Measurements from ENCODE around the gene NARF. TPM values are rescaled to one million over a fixed set of nuclear protein-coding genes. Genes with fewer than 3 reads are reported as not detected.

Gene NARF
- total RNA-seq, 4 donors from 2014 or later, result 47.5 to 69.7 (median 48.7) TPM

DNA sequence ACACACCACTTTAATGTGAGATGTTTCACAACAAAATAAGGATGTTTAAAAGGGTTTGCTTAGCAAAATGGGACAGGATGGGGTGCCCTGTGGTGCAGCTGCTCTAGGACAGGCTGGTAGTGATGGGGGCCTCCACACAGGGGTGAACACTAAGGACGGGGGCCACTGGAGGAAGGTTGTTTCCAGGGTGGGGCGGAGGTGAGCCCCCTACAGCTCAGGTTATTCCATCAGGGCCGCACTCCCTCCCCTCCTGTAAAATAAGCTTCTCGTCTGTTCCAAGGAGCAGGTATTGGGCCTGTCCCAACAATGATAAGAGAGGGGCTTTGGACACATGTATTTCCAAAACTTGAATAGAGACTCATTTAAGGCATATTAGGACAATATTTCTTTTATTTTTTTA, 42.3 kb upstream of the NARF start:
- intact Hi-C loops (cut with DNase I), result loop anchor here (10.0 kb wide), 1 partner anchor 79 kb away; no protein-coding TSS in a partner anchor
- H3K27ac ChIP-seq, result no peak overlapping the region
- H3K4me1 ChIP-seq, result peaks cover 12 to 22% of the 10 kb centered on the region in 2 donors
- no peak for DNase-seq
- WGBS, 2 donors, result 84 to 96% methylated on average over 4 of the region's 4 CpGs
- no peaks in the 10 kb centered on the region for H3K27me3 ChIP-seq
- no peaks in the 10 kb centered on the region for H3K9me3 ChIP-seq
- TF ChIP-seq, protein P1, sequence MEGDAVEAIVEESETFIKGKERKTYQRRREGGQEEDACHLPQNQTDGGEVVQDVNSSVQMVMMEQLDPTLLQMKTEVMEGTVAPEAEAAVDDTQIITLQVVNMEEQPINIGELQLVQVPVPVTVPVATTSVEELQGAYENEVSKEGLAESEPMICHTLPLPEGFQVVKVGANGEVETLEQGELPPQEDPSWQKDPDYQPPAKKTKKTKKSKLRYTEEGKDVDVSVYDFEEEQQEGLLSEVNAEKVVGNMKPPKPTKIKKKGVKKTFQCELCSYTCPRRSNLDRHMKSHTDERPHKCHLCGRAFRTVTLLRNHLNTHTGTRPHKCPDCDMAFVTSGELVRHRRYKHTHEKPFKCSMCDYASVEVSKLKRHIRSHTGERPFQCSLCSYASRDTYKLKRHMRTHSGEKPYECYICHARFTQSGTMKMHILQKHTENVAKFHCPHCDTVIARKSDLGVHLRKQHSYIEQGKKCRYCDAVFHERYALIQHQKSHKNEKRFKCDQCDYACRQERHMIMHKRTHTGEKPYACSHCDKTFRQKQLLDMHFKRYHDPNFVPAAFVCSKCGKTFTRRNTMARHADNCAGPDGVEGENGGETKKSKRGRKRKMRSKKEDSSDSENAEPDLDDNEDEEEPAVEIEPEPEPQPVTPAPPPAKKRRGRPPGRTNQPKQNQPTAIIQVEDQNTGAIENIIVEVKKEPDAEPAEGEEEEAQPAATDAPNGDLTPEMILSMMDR (IDR thresholded peaks at IDR 0.05), result no peak
- TF ChIP-seq POLR2A (IDR thresholded peaks at IDR 0.05), result no peak
- H3K4me3 ChIP-seq (replicated peaks in 1 of 3), result no peak overlapping the region
- no peaks in the 10 kb centered on the region for H3K36me3 ChIP-seq

GRCh38 chr17:82416771-82417170, 41.8 kb upstream of the NARF start:
- Histone ChIP-seq H3K9me3 (no peaks in the 10 kb centered on the region), H3K27me3 (no peaks in the 10 kb centered on the region), H3K27ac (no peak overlapping the region), H3K4me3 (replicated peaks in 1 of 3) (no peak overlapping the region), H3K4me1 (peaks cover 12 to 21% of the 10 kb centered on the region in 2 donors), H3K36me3 (no peaks in the 10 kb centered on the region)
- TF ChIP-seq POLR2A (IDR thresholded peaks at IDR 0.05), result no peak
- TF ChIP-seq, protein P1 (IDR thresholded peaks at IDR 0.05), result no peak
- DNase-seq, result no peak
- intact Hi-C loops (cut with DNase I), result loop anchor here (10.0 kb wide), 1 partner anchor 78 kb away; no protein-coding TSS in a partner anchor
- WGBS, 2 donors, result 90 to 92% methylated on average over 6 of the region's 6 CpGs

DNA sequence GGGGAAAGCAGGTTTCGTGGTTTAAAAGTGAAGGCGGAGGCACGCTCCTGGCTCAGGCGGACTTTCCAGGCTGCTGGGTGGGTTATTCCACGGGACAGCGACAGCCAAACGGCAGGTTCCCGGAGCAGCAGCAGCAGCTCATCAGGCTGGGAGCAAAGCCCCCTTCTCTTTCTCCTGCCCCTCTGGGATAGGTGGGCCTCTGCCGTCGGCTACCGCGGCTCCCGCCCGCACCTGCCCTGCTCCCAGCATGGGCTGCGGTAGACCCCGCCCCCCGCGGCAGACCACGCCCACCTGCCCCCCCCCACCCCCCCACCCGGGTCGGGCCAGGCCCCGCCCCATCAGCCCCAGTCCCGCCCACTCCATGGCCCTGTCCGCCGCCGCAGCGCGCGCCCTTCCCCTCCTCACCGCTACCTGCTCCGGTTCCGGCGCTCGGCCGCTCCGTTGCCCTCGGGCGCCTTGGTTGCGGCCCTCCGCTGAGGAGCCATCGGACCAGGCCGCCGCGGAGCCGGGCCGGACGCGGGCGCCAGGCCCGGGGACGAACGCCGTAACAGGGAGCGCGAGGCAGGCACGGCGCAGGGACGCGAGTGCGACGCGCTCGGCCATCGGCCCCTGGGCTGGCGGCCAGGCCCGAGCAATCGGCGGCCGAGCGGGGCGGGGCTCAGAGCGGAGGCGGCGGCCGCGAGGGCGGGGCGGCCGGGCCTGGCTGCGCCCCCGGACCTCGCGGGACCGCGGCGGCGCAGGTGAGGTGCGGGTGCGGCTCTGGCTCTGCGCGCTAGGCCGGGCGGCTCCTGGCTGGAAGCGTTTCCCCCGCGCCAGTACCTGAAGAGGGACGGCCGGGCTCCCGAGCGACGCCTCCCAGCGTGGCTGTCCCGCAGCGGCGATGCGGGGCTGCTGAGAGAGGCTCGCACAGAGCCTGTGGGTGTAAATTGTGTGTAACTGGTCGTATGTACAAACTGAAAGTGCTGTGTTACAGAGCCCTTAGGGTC, 40.2 kb upstream of the NARF start, which contains the start of the genes HEXD and OGFOD3:
Gene HEXD, plus strand, starts transcription at position 347 of the 986 bp plus-strand sequence. CDS start 1,453 bp downstream, outside the sequence.
Gene OGFOD3, minus strand, starts transcription at position 586 of the 986 bp plus-strand sequence. Its CDS starts 101 bp downstream, at position 485.
- Histone ChIP-seq H3K4me3 (replicated peaks in 1 of 3) (peak within 1 kb of the TSS; percentile 53 to 95 (median 71)), H3K27ac (peak within 1 kb of the TSS; percentile 55 to 95 (median 90)), H3K36me3 (no peaks in the 10 kb centered on the region), H3K4me1 (peaks cover 12 to 17% of the 10 kb centered on the region in 2 donors), H3K9me3 (no peaks in the 10 kb centered on the region), H3K27me3 (no peaks in the 10 kb centered on the region)
- intact Hi-C loops (cut with DNase I), result loop anchor here (10.0 kb wide), 1 partner anchor 77 kb away; no protein-coding TSS in a partner anchor
- 2 to 11% methylated on average over 17 to 22 of the region's 108 CpGs for WGBS, 2 donors
- TF ChIP-seq POLR2A (IDR thresholded peaks at IDR 0.05), result peak; percentile 27 to 78
- TF ChIP-seq, protein P1 (IDR thresholded peaks at IDR 0.05), result peak in 2 of 6 experiments; percentile 39 to 41
- peak; percentile 85 for DNase-seq

- intact Hi-C loops (cut with DNase I), result loop anchor here (10.0 kb wide), 1 partner anchor 75 kb away; no protein-coding TSS in a partner anchor
- no peaks in the 10 kb centered on the region for H3K36me3 ChIP-seq
- H3K9me3 ChIP-seq, result no peaks in the 10 kb centered on the region
- H3K4me3 ChIP-seq (replicated peaks in 1 of 3), result no peak overlapping the region
- 87 to 91% methylated on average over 2 of the region's 2 CpGs for WGBS, 2 donors
- H3K27ac ChIP-seq, result no peak overlapping the region
- H3K27me3 ChIP-seq, result no peaks in the 10 kb centered on the region
- DNase-seq, result no peak
- peaks cover 10 to 17% of the 10 kb centered on the region in 2 donors for H3K4me1 ChIP-seq
- TF ChIP-seq POLR2A (IDR thresholded peaks at IDR 0.05), result no peak
Observed at GRCh38 chr17:82419540-82419939, 39.0 kb upstream of the NARF start.

DNA sequence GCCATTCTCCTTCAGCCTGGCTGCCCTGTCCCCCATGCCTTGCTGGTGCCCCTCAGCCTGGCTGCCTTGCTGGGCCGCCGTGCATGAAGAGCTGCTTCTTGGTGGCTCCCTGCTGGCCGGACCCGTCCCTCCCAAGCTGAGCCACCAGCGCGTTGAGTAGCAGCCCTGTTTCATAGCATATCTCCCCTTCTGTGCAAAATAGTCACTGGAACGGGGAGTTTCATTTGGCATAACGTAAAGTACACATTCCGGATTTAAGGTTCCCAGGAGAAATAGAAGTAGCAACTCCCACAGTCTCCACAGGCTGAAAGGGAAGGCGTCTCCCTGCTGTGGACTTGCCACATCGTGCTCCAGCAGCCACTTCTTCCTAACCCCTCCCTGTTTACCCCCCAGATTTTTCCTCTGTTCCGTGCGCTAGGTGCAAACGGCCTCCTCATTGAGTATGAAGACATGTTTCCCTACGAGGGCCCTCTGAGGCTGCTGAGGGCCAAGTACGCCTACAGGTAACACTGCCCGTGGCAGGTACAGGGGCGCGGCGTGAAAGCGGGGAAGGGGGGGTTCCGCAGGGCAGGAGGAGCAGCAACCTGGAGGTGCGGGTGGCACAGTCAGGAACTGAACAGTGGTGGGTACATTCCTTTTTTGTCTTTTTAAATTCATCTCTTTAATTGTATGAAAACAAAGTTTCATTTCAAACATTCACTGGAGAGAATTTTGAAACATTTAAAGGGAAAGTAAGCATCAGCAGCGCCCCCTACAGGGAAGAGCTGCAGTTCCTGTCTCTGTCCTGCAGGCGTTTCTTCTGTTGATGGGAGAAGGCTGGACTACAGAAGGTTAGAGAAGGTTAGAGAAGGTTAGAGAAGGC, 34.3 kb upstream of the NARF start:
- DNase-seq, result peak; percentile 42 to 58
- TF ChIP-seq, protein P1 (IDR thresholded peaks at IDR 0.05), result peak; percentile 26 to 63 (median 57)
- TF ChIP-seq POLR2A (IDR thresholded peaks at IDR 0.05), result no peak
- intact Hi-C loops (cut with DNase I), result no loop called here
- Histone ChIP-seq H3K27me3 (no peaks in the 10 kb centered on the region), H3K9me3 (no peaks in the 10 kb centered on the region), H3K36me3 (no peaks in the 10 kb centered on the region), H3K4me3 (replicated peaks in 1 of 3) (no peak overlapping the region), H3K4me1 (peaks cover under 1 to 3% of the 10 kb centered on the region in 2 donors), H3K27ac (no peak overlapping the region)
- 79 to 85% methylated on average over 25 of the region's 25 CpGs for WGBS, 2 donors
